Measurements from ENCODE around the gene DYSF. TPM values are rescaled to one million over a fixed set of nuclear protein-coding genes. Genes with fewer than 3 reads are reported as not detected.

DYSF gene
- polyA plus RNA-seq, 1 donor: 146 TPM

GRCh38 chr2:71552861-71553301, 99.5 kb downstream of the DYSF start:
- DNase-seq (ENCODE audit: low read depth): no peak

- no peak for DNase-seq (ENCODE audit: low read depth)
These were observed 100.8 kb downstream of the DYSF start for GRCh38 chr2:71554028-71554705.

GRCh38 chr2:71554706-71555056, 101.3 kb downstream of the DYSF start:
- DNase-seq (ENCODE audit: low read depth): no peak

GRCh38 chr2:71555798-71556454, 102.6 kb downstream of the DYSF start:
- DNase-seq (ENCODE audit: low read depth): no peak

- DNase-seq (ENCODE audit: low read depth): no peak
These were observed 103.4 kb downstream of the DYSF start for GRCh38 chr2:71556692-71557250.

- DNase-seq (ENCODE audit: low read depth): no peak
These were observed 104.0 kb downstream of the DYSF start for GRCh38 chr2:71557321-71557720.

GRCh38 chr2:71558300-71559051, 105.1 kb downstream of the DYSF start:
- DNase-seq (ENCODE audit: low read depth): no peak

GRCh38 chr2:71559080-71559827, 105.9 kb downstream of the DYSF start:
- no peak for DNase-seq (ENCODE audit: low read depth)

GRCh38 chr2:71559828-71560637, 106.7 kb downstream of the DYSF start:
- DNase-seq (ENCODE audit: low read depth): no peak

GRCh38 chr2:71560638-71561011, 107.3 kb downstream of the DYSF start:
- DNase-seq (ENCODE audit: low read depth): no peak

GRCh38 chr2:71561441-71562267, 108.3 kb downstream of the DYSF start:
- no peak for DNase-seq (ENCODE audit: low read depth)

GRCh38 chr2:71562518-71562917, 109.2 kb downstream of the DYSF start:
- DNase-seq (ENCODE audit: low read depth): no peak

- DNase-seq (ENCODE audit: low read depth): no peak
These were observed 110.5 kb downstream of the DYSF start for GRCh38 chr2:71563872-71564271.

- DNase-seq (ENCODE audit: low read depth): no peak
These were observed 111.0 kb downstream of the DYSF start for GRCh38 chr2:71564361-71564760.

GRCh38 chr2:71564790-71565189, 111.4 kb downstream of the DYSF start:
- no peak for DNase-seq (ENCODE audit: low read depth)

- no peak for DNase-seq (ENCODE audit: low read depth)
These were observed 113.0 kb downstream of the DYSF start for GRCh38 chr2:71566372-71566771.

- DNase-seq (ENCODE audit: low read depth): no peak
These were observed 114.3 kb downstream of the DYSF start for GRCh38 chr2:71567625-71568024.

GRCh38 chr2:71568103-71568502, 114.7 kb downstream of the DYSF start:
- DNase-seq (ENCODE audit: low read depth): no peak

- DNase-seq (ENCODE audit: low read depth): no peak
These were observed 117.2 kb downstream of the DYSF start for GRCh38 chr2:71570511-71570910.

- no peak for DNase-seq (ENCODE audit: low read depth)
These were observed 117.6 kb downstream of the DYSF start for GRCh38 chr2:71570951-71571460.

Measured in forelimb muscle (tissue), 1 donor.